HG03439 (cell line): ENCODE data around the gene PROSER3.

Experiments
- ATAC-seq: cut with Tn5 transposase; IDR thresholded peaks from one replicate; pipeline ENCODE4 v1.9.1; 2021; ENCODE audit warnings: mild to moderate bottlenecking, moderate library complexity; ENCODE audit not compliant: unreplicated experiment

The PROSER3 gene

DNA sequence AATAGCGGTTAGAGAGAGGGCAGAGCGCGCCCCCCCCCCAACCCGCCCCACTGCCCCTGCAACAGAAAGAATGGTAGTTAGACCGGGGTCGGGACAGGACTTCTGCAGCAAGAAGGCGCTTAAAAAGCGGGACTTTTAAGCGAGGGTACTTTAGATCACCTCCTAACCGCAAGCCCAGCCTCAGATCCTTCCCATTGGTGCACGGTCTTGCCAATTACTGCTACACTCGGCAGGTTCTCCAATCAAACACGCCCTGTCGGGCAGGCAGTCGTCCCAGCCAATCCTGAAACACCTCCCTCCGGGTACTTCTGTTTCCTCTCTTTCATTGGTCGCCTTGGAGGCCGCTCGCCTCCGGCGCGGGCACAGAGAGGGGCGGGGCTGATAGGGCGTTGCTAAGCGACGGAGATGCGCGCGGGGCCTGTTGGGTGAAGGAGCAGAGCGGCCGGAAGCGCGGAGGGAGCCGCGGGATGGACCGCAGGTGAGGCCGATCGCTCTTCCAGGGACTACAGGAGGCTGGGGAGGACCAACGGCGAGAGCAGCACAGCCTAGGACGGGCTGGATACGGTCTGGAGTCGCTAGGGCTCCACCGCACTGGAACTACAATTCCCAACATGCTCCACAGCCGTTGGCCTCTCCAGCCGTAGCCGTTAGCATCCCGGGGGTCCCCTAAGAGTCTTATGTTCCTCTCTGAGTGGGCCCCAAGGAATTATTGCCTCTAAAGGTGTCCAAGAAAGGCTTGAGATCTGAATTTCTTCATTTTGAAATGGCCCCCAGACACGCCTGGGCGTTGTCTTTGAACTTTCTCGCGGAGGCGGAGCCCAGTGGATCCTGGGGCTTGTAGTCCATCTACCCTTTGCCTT, at the start of gene PROSER3:
Gene PROSER3 (plus strand): TSS at position 428 of the 860 bp plus-strand sequence. CDS start 40 bp downstream, at position 468.
- ATAC-seq: peak; percentile 92

GRCh38 chr19:35708391-35708790, 49.6 kb upstream of the PROSER3 start:
- no peak for ATAC-seq

DNA sequence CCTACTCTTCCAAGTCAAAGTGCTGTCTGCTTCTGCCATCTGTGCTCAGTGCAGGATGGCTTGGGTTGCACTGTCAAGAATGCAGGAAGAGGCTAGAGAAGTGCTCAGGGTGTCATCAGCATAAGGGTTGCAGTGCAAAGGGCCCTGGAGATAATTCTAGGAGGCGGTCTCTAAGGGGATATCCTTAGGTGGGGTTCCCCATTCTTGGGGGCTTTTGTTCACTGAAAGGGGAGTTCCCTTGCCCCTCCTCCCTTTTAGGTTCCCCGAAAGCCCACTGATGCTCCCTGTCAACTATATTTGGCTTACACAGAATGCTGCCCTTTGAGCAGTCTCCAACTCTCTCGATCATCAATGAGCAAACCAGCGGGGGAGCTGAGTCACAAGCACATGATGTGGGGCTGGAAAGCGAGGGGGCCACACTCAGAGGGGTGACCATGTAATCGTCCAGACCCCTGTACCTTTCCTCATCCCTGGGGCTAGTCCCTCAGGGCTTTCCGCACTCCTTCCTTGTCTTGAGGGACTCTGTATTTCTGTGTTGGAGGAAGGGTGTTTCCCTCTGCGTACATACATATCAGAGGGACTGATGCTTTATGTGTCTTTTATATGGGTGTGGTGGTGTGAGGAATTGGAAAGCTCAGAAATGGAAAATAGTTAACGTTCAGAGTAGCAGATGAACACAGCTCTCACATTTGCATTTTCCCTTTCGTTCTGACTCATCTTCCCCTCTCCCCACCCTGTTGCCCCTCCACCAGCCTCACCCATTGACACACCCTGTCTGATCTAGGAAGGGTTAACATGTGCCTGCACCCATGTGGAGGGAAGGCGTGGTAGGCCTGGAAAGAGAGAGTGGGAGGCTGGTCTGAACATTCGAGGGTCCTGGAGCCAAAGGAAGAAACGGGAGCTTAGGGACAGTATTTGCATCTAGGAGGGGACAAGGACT, 46.9 kb upstream of the PROSER3 start:
- peak; percentile 28 for ATAC-seq

GRCh38 chr19:35712567-35713505, 45.1 kb upstream of the PROSER3 start:
- ATAC-seq: no peak

GRCh38 chr19:35713506-35713850, 44.5 kb upstream of the PROSER3 start:
- ATAC-seq: no peak

DNA sequence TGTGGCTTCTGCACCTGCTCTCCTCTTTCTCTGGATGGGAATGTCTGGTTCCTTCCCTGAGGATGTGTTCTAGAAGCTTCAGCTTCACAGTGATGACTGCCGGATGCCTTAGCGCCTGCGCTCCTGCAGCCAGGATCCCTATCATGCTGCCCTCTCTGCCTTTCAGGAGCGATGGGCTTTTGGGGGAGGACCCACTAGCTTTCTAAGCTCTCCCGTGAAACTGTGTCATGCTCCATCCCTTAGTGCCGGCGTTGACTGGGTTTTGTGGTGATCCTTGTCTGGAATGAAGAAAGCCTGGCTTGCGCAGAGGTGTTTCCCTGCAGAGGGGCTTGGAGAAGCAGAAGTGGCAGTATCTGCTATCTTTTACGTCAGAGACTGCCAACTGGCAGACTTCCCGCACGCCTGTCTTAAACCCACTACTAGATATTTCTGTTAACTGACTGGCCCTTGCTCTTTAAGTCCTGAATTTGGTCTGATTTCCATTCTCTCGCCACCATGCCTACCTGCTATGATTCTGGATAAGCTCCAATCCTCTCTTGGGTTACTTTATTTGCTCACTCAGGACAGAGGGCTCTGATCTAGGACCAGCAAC, 44.0 kb upstream of the PROSER3 start:
- no peak for ATAC-seq

- ATAC-seq: no peak
Measured at GRCh38 chr19:35714601-35715354, 43.2 kb upstream of the PROSER3 start.

GRCh38 chr19:35715355-35715809, 42.6 kb upstream of the PROSER3 start:
- ATAC-seq: no peak

GRCh38 chr19:35715981-35716800, 41.8 kb upstream of the PROSER3 start:
- ATAC-seq: peak; percentile 4

DNA sequence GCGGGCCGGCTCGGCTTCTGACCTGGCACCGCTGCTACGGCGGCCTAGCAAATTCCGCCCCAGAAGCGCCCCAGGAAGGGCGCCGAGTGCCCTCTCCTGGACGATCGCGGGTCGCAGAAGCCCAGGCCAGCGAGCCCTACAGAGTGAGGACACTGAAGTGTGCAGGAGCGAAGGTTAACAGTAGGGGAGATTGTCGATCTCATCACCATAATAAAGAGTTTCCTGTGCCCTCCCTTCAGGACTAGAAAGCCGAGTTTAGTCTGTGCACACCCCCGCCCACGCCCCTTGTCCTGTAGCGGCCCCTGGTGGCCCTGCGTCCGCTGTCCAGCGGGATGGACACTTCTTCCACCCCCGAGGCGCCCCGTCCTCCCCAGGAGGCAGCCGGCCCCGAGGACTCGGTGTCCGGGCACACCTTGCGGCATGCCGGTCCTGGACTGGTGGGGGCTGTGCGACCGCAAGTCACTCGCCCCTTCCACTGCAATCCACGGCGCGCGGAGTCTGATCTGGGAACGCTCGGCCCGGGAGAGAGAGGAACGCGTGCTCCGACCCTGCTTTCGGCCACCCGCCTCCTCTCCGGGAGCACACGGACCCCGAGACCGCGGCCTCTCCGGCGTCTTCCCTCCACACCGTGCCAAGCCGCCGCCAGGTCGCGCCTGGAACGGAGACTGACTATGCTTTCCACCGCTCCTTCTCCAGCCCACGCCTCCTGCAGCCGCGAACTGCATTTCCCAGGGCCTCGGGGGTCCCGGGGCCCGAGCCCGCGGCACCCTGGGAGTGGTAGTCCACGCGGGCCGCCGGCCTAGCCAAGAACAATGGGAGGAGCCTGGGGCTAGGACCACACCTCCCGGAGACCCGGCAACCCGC, 40.9 kb upstream of the PROSER3 start:
- peak; percentile 61 for ATAC-seq

DNA sequence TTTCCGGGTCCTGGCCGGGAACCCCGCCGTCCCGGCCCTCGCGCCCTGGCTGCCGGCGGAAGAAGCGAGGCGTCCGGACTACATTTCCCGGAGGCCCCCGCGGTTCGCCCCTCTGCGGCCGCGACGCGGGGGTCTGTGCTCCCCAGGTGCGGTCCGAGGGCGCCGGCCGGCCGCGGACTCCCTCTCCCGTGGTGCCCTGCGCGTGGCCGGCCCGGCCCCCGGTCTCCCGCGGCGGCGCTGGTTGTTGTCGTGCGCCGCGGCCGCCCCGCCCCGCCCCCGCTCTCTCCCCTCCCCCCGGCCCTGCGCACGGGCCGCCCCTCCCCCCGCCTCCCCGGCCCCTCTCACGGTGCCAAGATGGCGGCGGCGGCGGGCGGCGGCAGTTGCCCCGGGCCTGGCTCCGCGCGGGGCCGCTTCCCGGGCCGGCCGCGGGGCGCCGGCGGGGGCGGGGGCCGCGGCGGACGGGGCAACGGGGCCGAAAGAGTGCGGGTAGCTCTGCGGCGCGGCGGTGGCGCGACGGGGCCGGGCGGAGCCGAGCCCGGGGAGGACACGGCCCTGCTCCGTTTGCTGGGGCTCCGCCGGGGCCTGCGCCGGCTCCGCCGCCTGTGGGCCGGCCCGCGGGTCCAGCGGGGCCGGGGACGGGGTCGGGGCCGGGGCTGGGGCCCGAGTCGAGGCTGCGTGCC, 40.2 kb upstream of the PROSER3 start, which contains the start of gene KMT2B:
Gene KMT2B (plus strand): TSS at position 339 of the 680 bp plus-strand sequence. CDS start 16 bp downstream, at position 355.
- ATAC-seq: peak; percentile 0

DNA sequence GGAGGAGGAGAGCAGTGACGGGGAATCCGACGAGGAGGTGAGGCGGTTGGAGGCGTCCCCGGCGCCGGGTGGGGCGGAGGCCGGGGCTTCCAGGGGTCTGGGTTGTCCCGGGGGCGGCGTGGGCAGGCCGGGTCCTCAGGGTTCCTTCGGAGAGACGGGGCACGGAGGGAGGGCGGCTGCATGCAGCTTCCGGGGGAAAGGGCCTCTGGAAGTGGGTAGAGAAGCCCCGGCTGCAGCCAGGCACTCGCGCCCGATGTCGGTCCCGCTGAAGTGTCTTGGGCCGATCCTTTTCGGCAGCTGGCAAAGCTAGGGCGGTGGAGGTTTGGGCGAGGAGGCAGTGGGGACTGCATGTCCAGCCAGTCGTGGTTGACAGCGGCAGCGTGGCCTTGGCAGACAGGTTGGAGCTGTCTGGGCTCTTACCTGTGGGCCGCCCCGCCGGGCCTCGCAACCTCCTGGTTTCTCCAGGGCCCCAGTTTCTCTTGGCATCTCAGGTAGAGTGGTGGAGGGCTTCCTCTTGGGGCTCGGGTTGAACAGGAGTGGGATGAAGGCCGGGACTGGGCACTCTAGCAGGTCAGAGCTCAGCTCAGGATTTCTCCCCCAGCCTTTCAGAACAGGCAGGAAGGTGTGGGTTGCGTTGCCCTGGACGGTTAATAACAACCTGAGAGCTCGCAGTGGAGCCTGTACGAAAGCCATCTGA, 39.5 kb upstream of the PROSER3 start:
- no peak for ATAC-seq

DNA sequence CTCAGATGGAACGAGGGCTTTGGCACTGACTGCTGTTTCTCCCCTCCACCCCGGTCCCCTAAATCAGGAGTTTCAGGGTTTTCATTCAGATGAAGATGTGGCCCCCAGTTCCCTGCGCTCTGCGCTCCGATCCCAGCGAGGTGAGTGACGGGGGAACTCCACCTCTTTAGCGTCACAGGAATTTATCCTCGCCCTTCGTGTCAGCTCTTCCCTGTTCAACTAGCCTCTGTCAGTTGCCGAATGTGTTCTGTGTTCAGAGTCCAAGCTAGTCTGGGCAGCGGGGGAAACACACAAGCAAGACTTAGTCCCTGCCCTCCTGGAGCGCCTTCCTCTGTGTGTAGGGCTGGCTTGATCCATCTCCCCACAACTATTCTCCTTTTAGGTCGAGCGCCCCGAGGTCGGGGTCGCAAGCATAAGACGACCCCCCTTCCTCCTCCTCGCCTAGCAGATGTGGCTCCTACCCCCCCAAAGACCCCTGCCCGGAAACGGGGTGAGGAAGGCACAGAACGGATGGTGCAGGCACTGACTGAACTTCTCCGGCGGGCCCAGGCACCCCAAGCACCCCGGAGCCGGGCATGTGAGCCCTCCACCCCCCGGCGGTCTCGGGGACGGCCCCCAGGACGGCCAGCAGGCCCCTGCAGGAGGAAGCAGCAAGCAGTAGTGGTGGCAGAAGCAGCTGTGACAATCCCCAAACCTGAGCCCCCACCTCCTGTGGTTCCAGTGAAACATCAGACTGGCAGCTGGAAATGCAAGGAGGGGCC, 38.4 kb upstream of the PROSER3 start:
- no peak for ATAC-seq

DNA sequence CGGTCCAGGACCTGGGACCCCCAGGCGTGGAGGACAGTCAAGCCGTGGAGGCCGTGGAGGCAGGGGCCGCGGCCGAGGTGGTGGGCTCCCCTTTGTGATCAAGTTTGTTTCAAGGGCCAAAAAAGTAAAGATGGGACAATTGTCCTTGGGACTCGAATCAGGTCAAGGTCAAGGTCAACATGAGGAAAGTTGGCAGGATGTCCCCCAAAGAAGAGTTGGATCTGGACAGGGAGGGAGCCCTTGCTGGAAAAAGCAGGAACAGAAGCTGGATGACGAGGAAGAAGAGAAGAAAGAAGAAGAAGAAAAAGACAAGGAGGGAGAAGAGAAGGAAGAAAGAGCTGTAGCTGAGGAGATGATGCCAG, 37.8 kb upstream of the PROSER3 start:
- no peak for ATAC-seq

GRCh38 chr19:35720648-35721047, 37.3 kb upstream of the PROSER3 start:
- no peak for ATAC-seq

DNA sequence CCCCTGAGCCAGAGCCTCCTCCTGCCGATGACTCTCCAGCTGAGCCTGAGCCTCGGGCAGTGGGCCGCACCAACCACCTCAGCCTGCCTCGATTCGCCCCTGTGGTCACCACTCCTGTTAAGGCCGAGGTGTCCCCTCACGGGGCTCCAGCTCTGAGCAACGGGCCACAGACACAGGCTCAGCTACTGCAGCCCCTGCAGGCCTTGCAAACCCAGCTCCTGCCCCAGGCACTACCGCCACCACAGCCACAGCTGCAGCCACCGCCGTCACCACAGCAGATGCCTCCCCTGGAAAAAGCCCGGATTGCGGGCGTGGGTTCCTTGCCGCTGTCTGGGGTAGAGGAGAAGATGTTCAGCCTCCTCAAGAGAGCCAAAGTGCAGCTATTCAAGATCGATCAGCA, 36.6 kb upstream of the PROSER3 start:
- ATAC-seq: no peak
